ENCODE measurements around the gene C21orf91. TPM values are rescaled to one million over a fixed set of nuclear protein-coding genes. Genes with fewer than 3 reads are reported as not detected.
A peak's percentile ranks its signal among the peaks of the same experiment; 100 is the strongest.

The C21orf91 gene
- total and polyA plus RNA-seq, 9 donors = 10.2 to 20.5 (median 14.8) TPM

DNA sequence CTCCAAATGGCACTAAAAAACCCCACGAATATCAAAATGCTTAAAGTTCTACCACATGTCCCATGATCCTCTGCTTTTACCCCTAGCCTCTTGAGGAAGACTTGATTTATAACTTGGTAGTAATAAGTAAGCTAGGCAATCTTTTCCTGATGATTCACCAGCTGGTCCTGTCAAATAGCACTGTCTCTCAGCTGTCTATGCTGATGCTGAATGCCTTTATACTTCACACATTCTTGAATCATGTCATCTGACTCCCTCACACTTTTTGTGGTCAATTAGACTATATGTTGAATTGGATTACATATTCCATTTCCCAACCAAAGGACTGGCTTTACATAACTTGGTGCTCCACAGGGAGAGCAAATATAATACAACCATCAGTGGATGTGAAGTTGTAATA, 16.6 kb downstream of the C21orf91 start:
- H3K27ac ChIP-seq (ENCODE audit: low read length) = no peak overlapping the region
- DNase-seq = peak; percentile 31
- H3K4me3 ChIP-seq (ENCODE audit: low read length) = no peak overlapping the region
- no CpG with 5 or more reads among the region's 1 CpG for WGBS (ENCODE audit: insufficient coverage)
- H3K27me3 ChIP-seq (ENCODE audit: control insufficient read depth, insufficient read depth, low read length) = no peaks in the 10 kb centered on the region
- peaks cover under 1% of the 10 kb centered on the region for H3K9me3 ChIP-seq (replicated peaks; ENCODE audit: control insufficient read depth, low read depth, low read length)
- peaks cover 7% of the 10 kb centered on the region for H3K4me1 ChIP-seq (ENCODE audit: control insufficient read depth, insufficient read depth, low read length)
- H3K36me3 ChIP-seq (ENCODE audit: control insufficient read depth, insufficient read depth, low read length) = peaks cover 5% of the 10 kb centered on the region

DNA sequence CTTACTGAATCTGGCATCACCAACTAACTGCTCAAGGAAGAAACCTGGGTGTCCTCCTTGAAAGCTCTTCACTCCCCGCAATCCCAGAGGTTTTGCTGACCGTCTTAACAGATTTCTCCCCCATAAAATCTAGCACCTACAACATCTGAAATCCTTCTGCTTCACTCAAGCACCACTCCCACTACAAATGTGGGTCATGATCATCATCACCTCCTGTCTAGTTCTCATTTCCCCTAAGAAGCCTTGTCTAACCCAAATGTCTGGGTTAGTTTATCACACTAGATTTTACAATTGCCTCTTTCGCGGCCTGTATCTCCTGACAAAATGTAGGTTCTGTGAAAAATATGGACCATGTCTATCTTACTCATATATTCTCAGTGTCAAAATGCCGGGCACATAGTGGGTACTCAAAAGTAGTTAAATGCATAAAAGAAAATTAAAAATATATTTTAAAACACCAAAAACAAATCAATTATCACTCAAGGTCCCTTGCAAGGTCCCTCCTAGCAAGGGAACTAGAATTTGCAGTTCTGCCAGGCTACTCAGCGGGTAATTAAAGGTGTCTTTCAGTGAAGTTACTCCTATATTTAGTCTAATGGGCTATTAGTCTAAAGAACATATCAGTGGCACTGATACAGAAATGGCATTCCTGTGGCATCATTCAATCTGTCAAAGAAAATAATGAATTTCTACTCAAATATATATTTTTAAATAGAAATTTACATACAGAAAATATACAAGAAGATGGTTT, 19.6 kb downstream of the C21orf91 start:
- H3K4me3 ChIP-seq (ENCODE audit: low read length) = no peak overlapping the region
- no peak for DNase-seq
- no peaks in the 10 kb centered on the region for H3K9me3 ChIP-seq (replicated peaks; ENCODE audit: control insufficient read depth, low read depth, low read length)
- no peaks in the 10 kb centered on the region for H3K27me3 ChIP-seq (ENCODE audit: control insufficient read depth, insufficient read depth, low read length)
- no peak overlapping the region for H3K27ac ChIP-seq (ENCODE audit: low read length)
- 89% methylated on average over 2 of the region's 6 CpGs for WGBS (ENCODE audit: insufficient coverage)
- peaks cover 4% of the 10 kb centered on the region for H3K36me3 ChIP-seq (ENCODE audit: control insufficient read depth, insufficient read depth, low read length)
- H3K4me1 ChIP-seq (ENCODE audit: control insufficient read depth, insufficient read depth, low read length) = peaks cover 7% of the 10 kb centered on the region

DNA sequence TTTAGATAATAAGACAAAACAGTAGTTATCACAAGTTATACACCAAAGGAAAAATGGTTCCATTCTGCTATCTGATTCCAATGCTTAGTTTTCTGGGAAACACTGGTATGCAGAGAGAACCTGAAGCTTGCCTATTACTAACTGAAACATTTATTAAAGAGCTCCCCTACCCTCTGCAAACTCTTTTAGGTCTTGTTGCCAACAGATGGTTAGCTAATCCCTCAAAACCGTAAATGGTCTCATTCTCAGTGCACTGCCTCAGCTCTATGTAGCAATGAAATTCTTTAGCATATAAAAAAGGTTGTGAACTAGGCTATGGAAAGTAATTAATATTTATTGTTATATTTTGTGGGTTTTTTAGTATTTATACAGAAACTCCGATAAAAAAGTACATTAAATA, 20.4 kb downstream of the C21orf91 start:
- peaks cover 7% of the 10 kb centered on the region for H3K4me1 ChIP-seq (ENCODE audit: control insufficient read depth, insufficient read depth, low read length)
- no peaks in the 10 kb centered on the region for H3K27me3 ChIP-seq (ENCODE audit: control insufficient read depth, insufficient read depth, low read length)
- DNase-seq = peak; percentile 36
- WGBS (ENCODE audit: insufficient coverage) = no CpG with 5 or more reads among the region's 2 CpGs
- H3K36me3 ChIP-seq (ENCODE audit: control insufficient read depth, insufficient read depth, low read length) = peaks cover 5% of the 10 kb centered on the region
- no peak overlapping the region for H3K27ac ChIP-seq (ENCODE audit: low read length)
- no peaks in the 10 kb centered on the region for H3K9me3 ChIP-seq (replicated peaks; ENCODE audit: control insufficient read depth, low read depth, low read length)
- no peak overlapping the region for H3K4me3 ChIP-seq (ENCODE audit: low read length)

DNA sequence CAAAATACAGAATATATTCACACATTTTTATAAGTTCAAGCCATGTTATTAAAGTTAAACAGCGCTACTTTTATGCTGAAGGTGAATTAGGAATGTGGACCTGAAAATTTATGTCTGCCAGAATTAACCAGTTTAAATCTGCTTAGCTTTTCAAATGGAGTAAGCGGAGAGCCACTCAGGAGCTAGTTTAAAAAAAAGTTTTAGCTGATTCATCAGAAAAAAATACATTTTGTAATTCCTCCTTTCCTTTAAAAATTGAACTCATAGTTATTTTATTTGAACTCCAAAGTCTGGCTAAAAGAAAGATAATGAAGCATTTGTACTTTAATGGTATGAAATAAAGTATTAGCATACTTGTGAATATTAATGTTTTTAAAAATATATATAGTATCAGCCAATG, 21.2 kb downstream of the C21orf91 start:
- Histone ChIP-seq H3K27ac (ENCODE audit: low read length) (no peak overlapping the region), H3K4me1 (ENCODE audit: control insufficient read depth, insufficient read depth, low read length) (peaks cover 5% of the 10 kb centered on the region), H3K9me3 (replicated peaks; ENCODE audit: control insufficient read depth, low read depth, low read length) (no peaks in the 10 kb centered on the region), H3K4me3 (ENCODE audit: low read length) (no peak overlapping the region), H3K27me3 (ENCODE audit: control insufficient read depth, insufficient read depth, low read length) (no peaks in the 10 kb centered on the region), H3K36me3 (ENCODE audit: control insufficient read depth, insufficient read depth, low read length) (peaks cover 8% of the 10 kb centered on the region)
- WGBS (ENCODE audit: insufficient coverage) = no CpG with 5 or more reads among the region's 2 CpGs
- no peak for DNase-seq

DNA sequence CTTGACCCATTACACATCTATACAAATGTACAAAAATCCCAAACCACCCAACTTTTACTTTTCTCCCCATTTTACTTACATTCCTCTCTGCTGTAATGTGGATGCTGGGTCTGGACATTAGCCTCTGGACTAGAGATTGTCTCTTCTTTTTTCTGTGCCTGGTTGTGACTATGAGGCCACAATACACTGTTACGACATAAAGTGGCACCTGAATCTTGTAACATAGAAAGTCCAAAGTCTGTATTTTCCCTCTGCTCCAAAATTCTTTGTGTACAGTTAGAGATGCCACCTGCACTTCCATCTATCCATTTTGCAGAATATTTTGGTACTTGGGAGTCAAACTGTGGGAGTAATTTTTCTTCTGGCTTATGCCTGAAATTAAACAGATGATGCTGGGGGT, 22.7 kb downstream of the C21orf91 start:
- Histone ChIP-seq H3K27me3 (ENCODE audit: control insufficient read depth, insufficient read depth, low read length) (no peaks in the 10 kb centered on the region), H3K27ac (ENCODE audit: low read length) (no peak overlapping the region), H3K9me3 (replicated peaks; ENCODE audit: control insufficient read depth, low read depth, low read length) (no peaks in the 10 kb centered on the region), H3K4me1 (ENCODE audit: control insufficient read depth, insufficient read depth, low read length) (peaks cover 2% of the 10 kb centered on the region), H3K4me3 (ENCODE audit: low read length) (no peak overlapping the region), H3K36me3 (ENCODE audit: control insufficient read depth, insufficient read depth, low read length) (peaks cover 8% of the 10 kb centered on the region)
- no peak for DNase-seq
- no CpG with 5 or more reads among the region's 1 CpG for WGBS (ENCODE audit: insufficient coverage)

DNA sequence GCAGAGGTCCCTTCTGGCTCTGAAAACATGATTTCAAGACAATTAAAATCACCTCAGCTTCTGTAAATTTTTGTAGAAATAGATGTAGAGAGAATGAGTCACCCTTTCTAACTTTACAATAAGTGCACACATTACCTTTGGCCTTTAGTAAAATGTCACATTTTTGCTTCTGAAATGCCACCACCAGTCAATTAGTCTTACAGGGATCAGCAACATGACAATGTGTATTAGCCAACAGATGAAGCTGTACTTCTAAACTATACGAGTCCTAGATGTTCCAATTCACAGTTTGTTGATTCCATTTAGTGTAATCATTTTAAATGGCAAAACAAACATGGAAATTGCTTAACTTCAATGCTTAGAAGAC, 23.1 kb downstream of the C21orf91 start:
- H3K4me1 ChIP-seq (ENCODE audit: control insufficient read depth, insufficient read depth, low read length) = peaks cover 2% of the 10 kb centered on the region
- peaks cover 8% of the 10 kb centered on the region for H3K36me3 ChIP-seq (ENCODE audit: control insufficient read depth, insufficient read depth, low read length)

DNA sequence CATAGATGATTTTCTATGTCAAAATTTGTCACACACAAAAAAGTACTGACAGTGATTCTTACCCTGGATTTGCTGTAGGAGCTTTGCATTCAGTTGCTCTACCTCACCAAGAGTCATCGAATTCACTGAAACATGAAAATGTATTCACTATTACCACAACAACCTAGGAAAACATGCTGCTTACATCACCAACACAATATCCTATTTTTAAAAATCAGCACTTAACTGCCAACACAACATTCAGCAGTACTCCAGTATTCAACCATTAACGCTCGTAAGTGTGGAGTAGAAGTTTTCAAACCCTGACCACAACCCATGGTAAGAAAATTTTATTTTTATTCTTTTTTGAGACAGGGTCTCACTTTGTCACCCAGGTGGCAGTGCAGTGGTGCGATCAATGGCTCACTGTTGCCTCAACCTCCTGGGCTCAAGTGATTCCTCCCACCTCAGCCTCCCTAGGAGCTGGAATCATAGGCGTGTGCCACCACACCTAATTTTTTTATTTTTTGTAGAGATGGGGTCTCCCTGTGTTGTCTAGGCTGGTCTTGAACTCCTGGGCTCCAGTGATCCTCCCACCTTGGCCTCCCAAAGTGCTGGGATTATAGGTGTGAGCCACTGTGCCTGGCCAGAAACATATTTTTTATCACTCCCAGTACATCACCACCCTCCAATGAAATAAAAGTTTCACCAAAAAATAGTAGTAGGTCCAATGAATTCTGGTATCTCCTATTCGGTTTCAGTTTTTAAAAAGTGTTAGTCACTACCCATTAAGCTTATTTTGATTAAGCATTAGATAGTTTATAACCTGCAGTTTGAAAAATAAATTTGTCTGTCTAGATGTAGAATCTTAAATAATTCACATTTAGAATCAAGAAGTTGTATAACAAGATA, 23.8 kb downstream of the C21orf91 start:
- H3K4me3 ChIP-seq (ENCODE audit: low read length) = no peak overlapping the region
- WGBS (ENCODE audit: insufficient coverage) = 100% methylated on average over 1 of the region's 6 CpGs
- H3K9me3 ChIP-seq (replicated peaks; ENCODE audit: control insufficient read depth, low read depth, low read length) = no peaks in the 10 kb centered on the region
- DNase-seq = no peak
- no peak overlapping the region for H3K27ac ChIP-seq (ENCODE audit: low read length)
- H3K27me3 ChIP-seq (ENCODE audit: control insufficient read depth, insufficient read depth, low read length) = no peaks in the 10 kb centered on the region
- peaks cover 8% of the 10 kb centered on the region for H3K36me3 ChIP-seq (ENCODE audit: control insufficient read depth, insufficient read depth, low read length)
- H3K4me1 ChIP-seq (ENCODE audit: control insufficient read depth, insufficient read depth, low read length) = peaks cover 2% of the 10 kb centered on the region

More for the DNA sequence above, 23.1 kb downstream of the C21orf91 start:
- Histone ChIP-seq H3K27ac (ENCODE audit: low read length) (no peak overlapping the region), H3K9me3 (replicated peaks; ENCODE audit: control insufficient read depth, low read depth, low read length) (no peaks in the 10 kb centered on the region), H3K4me3 (ENCODE audit: low read length) (no peak overlapping the region), H3K27me3 (ENCODE audit: control insufficient read depth, insufficient read depth, low read length) (no peaks in the 10 kb centered on the region)
- DNase-seq = no peak
- WGBS (ENCODE audit: insufficient coverage) = no CpG with 5 or more reads among the region's 1 CpG

DNA sequence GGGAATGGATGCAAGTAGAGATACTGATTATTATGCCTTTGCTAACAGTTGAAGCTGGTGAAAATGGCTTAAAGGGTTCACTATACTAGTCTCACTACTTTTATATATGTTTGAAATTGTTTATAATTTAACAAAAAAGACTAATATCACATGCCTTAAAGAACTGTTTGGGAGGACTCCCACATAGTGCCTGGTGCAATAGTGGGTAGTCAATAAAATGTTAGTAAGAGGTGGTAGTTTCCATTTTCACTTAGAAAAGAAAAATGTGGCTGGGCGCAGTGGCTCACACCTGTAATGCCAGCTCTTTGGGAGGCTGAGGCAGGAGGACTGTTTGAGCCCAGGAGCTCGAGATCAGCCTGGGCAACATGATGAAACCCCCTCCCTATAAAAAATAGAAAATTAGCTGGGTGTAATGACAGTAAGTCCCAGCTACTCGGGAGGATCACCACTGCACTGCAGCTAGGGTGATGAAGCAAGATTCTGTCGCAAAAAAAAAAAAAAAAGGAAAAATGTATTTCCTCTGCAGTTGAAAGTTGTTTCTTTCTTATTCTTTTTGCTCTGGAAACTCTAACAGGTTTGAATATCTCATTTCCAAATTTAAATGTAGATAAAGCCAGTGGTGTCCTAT, 24.5 kb downstream of the C21orf91 start:
- Histone ChIP-seq H3K27me3 (ENCODE audit: control insufficient read depth, insufficient read depth, low read length) (no peaks in the 10 kb centered on the region), H3K36me3 (ENCODE audit: control insufficient read depth, insufficient read depth, low read length) (peaks cover 8% of the 10 kb centered on the region), H3K4me1 (ENCODE audit: control insufficient read depth, insufficient read depth, low read length) (peaks cover 2% of the 10 kb centered on the region), H3K4me3 (ENCODE audit: low read length) (no peak overlapping the region), H3K9me3 (replicated peaks; ENCODE audit: control insufficient read depth, low read depth, low read length) (no peaks in the 10 kb centered on the region), H3K27ac (ENCODE audit: low read length) (no peak overlapping the region)
- no CpG with 5 or more reads among the region's 4 CpGs for WGBS (ENCODE audit: insufficient coverage)
- no peak for DNase-seq

DNA sequence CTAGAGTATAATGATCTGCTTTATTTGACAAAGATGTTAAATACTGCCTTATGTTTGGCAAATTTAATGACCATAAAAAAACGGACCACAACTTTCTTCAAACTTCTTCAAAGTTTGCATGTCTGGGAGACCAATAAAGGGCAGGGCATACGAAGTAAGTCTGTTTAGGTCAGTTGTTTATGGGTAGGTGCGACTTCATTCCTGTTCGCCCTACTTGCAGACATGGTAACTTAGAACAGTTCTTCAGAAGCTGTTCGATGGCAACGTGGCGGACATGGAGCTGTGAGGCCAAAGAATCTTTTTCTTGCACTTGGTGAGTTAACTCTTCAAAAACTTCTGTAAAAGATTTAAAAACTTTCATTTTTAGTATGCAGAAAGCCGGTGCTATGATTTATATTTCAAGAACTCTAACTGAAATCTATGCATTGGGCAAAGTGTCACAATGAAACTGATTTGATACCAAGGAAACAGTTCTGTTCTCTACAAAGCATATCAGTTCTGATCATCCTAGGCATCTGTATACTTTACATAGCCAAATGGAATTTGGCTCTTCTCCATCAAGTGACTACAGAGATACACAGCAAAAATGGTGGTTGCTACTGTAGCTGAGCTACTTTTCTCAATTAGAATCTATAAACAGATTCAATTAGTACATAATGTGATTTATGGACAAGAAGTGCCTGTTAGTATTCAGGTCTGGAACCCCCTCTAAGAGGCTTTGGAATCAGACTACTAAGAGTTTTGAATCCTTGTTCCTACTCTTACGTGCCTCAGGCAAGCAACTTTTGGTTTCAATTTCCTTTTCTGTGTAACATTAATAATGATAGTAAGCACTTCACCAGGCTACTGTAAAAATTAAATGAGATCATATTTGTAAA, 25.7 kb downstream of the C21orf91 start:
- peaks cover 8% of the 10 kb centered on the region for H3K36me3 ChIP-seq (ENCODE audit: control insufficient read depth, insufficient read depth, low read length)
- H3K4me3 ChIP-seq (ENCODE audit: low read length) = no peak overlapping the region
- no peaks in the 10 kb centered on the region for H3K9me3 ChIP-seq (replicated peaks; ENCODE audit: control insufficient read depth, low read depth, low read length)
- 100% methylated on average over 2 of the region's 9 CpGs for WGBS (ENCODE audit: insufficient coverage)
- H3K4me1 ChIP-seq (ENCODE audit: control insufficient read depth, insufficient read depth, low read length) = no peaks in the 10 kb centered on the region
- no peak overlapping the region for H3K27ac ChIP-seq (ENCODE audit: low read length)
- peak; percentile 18 for DNase-seq
- no peaks in the 10 kb centered on the region for H3K27me3 ChIP-seq (ENCODE audit: control insufficient read depth, insufficient read depth, low read length)

Data from muscle of leg (tissue), 11 donors.